ENCODE results near the gene APBB3.

APBB3 gene

GRCh38 chr5:140602147-140602546 is 37.7 kb upstream of the APBB3 start:
- TF ChIP-seq RARB (CRISPR knock-in tag; IDR thresholded peaks at IDR 0.05) = no peak
- TF ChIP-seq CSRNP3 (CRISPR knock-in tag; IDR thresholded peaks at IDR 0.05) = no peak
- no peak for TF ChIP-seq OSR1 (CRISPR knock-in tag; IDR thresholded peaks at IDR 0.05)
- no peak for TF ChIP-seq ISL1 (CRISPR knock-in tag; IDR thresholded peaks at IDR 0.05)
- TF ChIP-seq ZNF70 (CRISPR knock-in tag; IDR thresholded peaks at IDR 0.05) = no peak
- no peak for TF ChIP-seq GLIS3 (CRISPR knock-in tag; IDR thresholded peaks at IDR 0.05)
- no peak for TF ChIP-seq ZFP3 (CRISPR knock-in tag; IDR thresholded peaks at IDR 0.05)
- TF ChIP-seq CSDC2 (CRISPR knock-in tag; IDR thresholded peaks at IDR 0.05) = no peak
- TF ChIP-seq ESRRG (CRISPR knock-in tag; IDR thresholded peaks at IDR 0.05) = no peak
- ATAC-seq = no peak

GRCh38 chr5:140600096-140600495 is 35.7 kb upstream of the APBB3 start:
- TF ChIP-seq PPARA (CRISPR knock-in tag; IDR thresholded peaks at IDR 0.05; ENCODE audit: borderline replicate concordance) = no peak
- no peak for TF ChIP-seq CSRNP3 (CRISPR knock-in tag; IDR thresholded peaks at IDR 0.05)
- no peak for TF ChIP-seq ZNF565 (CRISPR knock-in tag; conservative IDR thresholded peaks at IDR 0.05; ENCODE audit: low read depth)
- ATAC-seq = no peak

GRCh38 chr5:140598836-140599235 is 34.4 kb upstream of the APBB3 start:
- no peak for ATAC-seq
- TF ChIP-seq ZC3H10 (CRISPR knock-in tag; IDR thresholded peaks at IDR 0.05) (no peak), POU6F1 (CRISPR knock-in tag; IDR thresholded peaks at IDR 0.05; ENCODE audit: borderline replicate concordance, low read depth) (no peak), ZFP3 (CRISPR knock-in tag; IDR thresholded peaks at IDR 0.05) (no peak), ESRRG (CRISPR knock-in tag; IDR thresholded peaks at IDR 0.05) (no peak), OSR1 (CRISPR knock-in tag; IDR thresholded peaks at IDR 0.05) (no peak), ARNTL (CRISPR knock-in tag; IDR thresholded peaks at IDR 0.05; ENCODE audit: borderline replicate concordance, low read depth) (no peak), ZNF8 (CRISPR knock-in tag; IDR thresholded peaks at IDR 0.05) (no peak)

GRCh38 chr5:140596321-140596741 is 31.9 kb upstream of the APBB3 start:
- TF ChIP-seq PATZ1 (CRISPR knock-in tag; IDR thresholded peaks at IDR 0.05; ENCODE audit: borderline replicate concordance) (no peak), ZFP30 (CRISPR knock-in tag; IDR thresholded peaks at IDR 0.05) (no peak), SNAI2 (CRISPR knock-in tag; IDR thresholded peaks at IDR 0.05) (no peak)
- no peak for ATAC-seq

- no peak for ATAC-seq
- TF ChIP-seq TOX (CRISPR knock-in tag; IDR thresholded peaks at IDR 0.05; ENCODE audit: borderline replicate concordance) = no peak
- TF ChIP-seq ZNF70 (CRISPR knock-in tag; IDR thresholded peaks at IDR 0.05) = no peak
- no peak for TF ChIP-seq ESRRG (CRISPR knock-in tag; IDR thresholded peaks at IDR 0.05)
- TF ChIP-seq GLIS3 (CRISPR knock-in tag; IDR thresholded peaks at IDR 0.05) = no peak
- no peak for TF ChIP-seq SNAI2 (CRISPR knock-in tag; IDR thresholded peaks at IDR 0.05)
- no peak for TF ChIP-seq ZC3H10 (CRISPR knock-in tag; IDR thresholded peaks at IDR 0.05)
- TF ChIP-seq CSDC2 (CRISPR knock-in tag; IDR thresholded peaks at IDR 0.05) = no peak
- no peak for TF ChIP-seq ISL1 (CRISPR knock-in tag; IDR thresholded peaks at IDR 0.05)
- no peak for TF ChIP-seq BACH2 (CRISPR knock-in tag; IDR thresholded peaks at IDR 0.05; ENCODE audit: borderline replicate concordance)
- TF ChIP-seq POU6F1 (CRISPR knock-in tag; IDR thresholded peaks at IDR 0.05; ENCODE audit: borderline replicate concordance, low read depth) = no peak
- TF ChIP-seq ARNTL (CRISPR knock-in tag; IDR thresholded peaks at IDR 0.05; ENCODE audit: borderline replicate concordance, low read depth) = no peak
- no peak for TF ChIP-seq OSR1 (CRISPR knock-in tag; IDR thresholded peaks at IDR 0.05)
- TF ChIP-seq ZNF565 (CRISPR knock-in tag; conservative IDR thresholded peaks at IDR 0.05; ENCODE audit: low read depth) = no peak
- TF ChIP-seq ZNF8 (CRISPR knock-in tag; IDR thresholded peaks at IDR 0.05) = no peak
- TF ChIP-seq TSHZ2 (CRISPR knock-in tag; IDR thresholded peaks at IDR 0.05) = no peak
- TF ChIP-seq RARB (CRISPR knock-in tag; IDR thresholded peaks at IDR 0.05) = no peak
- no peak for TF ChIP-seq TCF4 (CRISPR knock-in tag; IDR thresholded peaks at IDR 0.05; ENCODE audit: borderline replicate concordance)
These were observed 31.3 kb upstream of the APBB3 start for GRCh38 chr5:140595538-140596300.

All from SK-N-SH treated with all-trans-retinoic acid at 6 μM for 48 hours (cell line).